Endometrial microvascular endothelial cells (primary cell): Measurements from ENCODE around the gene ABHD5. TPM values are rescaled to one million over a fixed set of nuclear protein-coding genes. Genes with fewer than 3 reads are reported as not detected.

Experiments used
- in situ Hi-C: cut with HindIII; loops from 2 replicates; pipeline ENCODE4 v1.10.0; 2017; ENCODE audit warnings: low sequenced_read_pairs, low pct_unique_long_range_greater_than_20kb; ENCODE audit errors: inconsistent ontology term
- total RNA-seq: library from RNA; depleted of rRNA; stranded (reverse); fragments of >200 nt; gene quantifications from one replicate; pipeline ENCODE4 v1.2.3, GENCODE V29; 2015; ENCODE audit errors: inconsistent ontology term

Gene ABHD5
- total RNA-seq, 1 donor from 2014 or later = 108 TPM

GRCh38 chr3:43769097-43769884, 78.6 kb downstream of the ABHD5 start:
- in situ Hi-C loops = no loop called here

GRCh38 chr3:43769885-43770425, 79.2 kb downstream of the ABHD5 start:
- in situ Hi-C loops = no loop called here

GRCh38 chr3:43770426-43771103, 79.8 kb downstream of the ABHD5 start:
- in situ Hi-C loops = no loop called here

GRCh38 chr3:43771610-43772009, 80.9 kb downstream of the ABHD5 start:
- in situ Hi-C loops = no loop called here

- in situ Hi-C loops = no loop called here
Observed at GRCh38 chr3:43773273-43774094, 82.7 kb downstream of the ABHD5 start.

- in situ Hi-C loops = no loop called here
Observed at GRCh38 chr3:43774799-43775198, 84.1 kb downstream of the ABHD5 start.

GRCh38 chr3:43776101-43776500, 85.4 kb downstream of the ABHD5 start:
- in situ Hi-C loops = no loop called here

GRCh38 chr3:43779850-43780249, 89.1 kb downstream of the ABHD5 start:
- in situ Hi-C loops = no loop called here

- in situ Hi-C loops = no loop called here
Observed at GRCh38 chr3:43782541-43782940, 91.8 kb downstream of the ABHD5 start.

Other genes starting within 250 kb of the ABHD5 start
- 97.8 TPM for gene ANO10, start 68.9 kb upstream of the ABHD5 start, total RNA-seq